HCT116 (cell line): ENCODE data around the gene TMPRSS13. TPM values are rescaled to one million over a fixed set of nuclear protein-coding genes. Genes with fewer than 3 reads are reported as not detected.

Source experiments
- ATAC-seq: fragments of 200-7000 bp; cut with Tn5 transposase; 2 replicates; pipeline ENCODE4 v1.9.1; 2020; ENCODE audit warnings: mild to moderate bottlenecking, moderate library complexity
- BruUV-seq: library from RNA; stranded (reverse); fragments of 400-500 nt; replicated peaks from 2 replicates; lab custom pipeline; 2021; lab: Mats Ljungman, UMichigan
- CTCF ChIA-PET: fragments of 300-600 bp; sonication (Branson Sonifier 250); formaldehyde crosslinking; loops from one replicate; lab custom pipeline; 2021; ENCODE audit warnings: antibody characterized with exemption; lab: Charles Lee
- POLR2A ChIA-PET: fragments of 300-600, 350-600 bp; sonication (Branson Sonifier 250); formaldehyde crosslinking; loops from one replicate; lab custom pipeline; 2021; ENCODE audit warnings: antibody characterized with exemption; lab: Charles Lee
- RAD21 ChIA-PET, 2 experiments: fragments of 300-600 bp; sonication (Branson Sonifier 250); formaldehyde crosslinking; loops; one replicate each; lab custom pipeline; 2023; ENCODE audit warnings: low total read pairs in 2 of 2; ENCODE audit not compliant: uncharacterized antibody in 2 of 2, unreplicated experiment in 2 of 2, low non-redundant PET in 1 of 2; lab: Charles Lee
- DNase-seq: peaks from one replicate; pipeline ENCODE4 v3.0.0-alpha.2; 2010; ENCODE audit warnings: low read depth, low spot score
- H2AFZ ChIP-seq: fragments of 200-600 bp; shearing (Covaris generic), sonication (generic); 2 replicates; pipeline ENCODE4 v1.6.1; 2017; ENCODE audit warnings: low read depth, mixed run types, mixed read lengths, antibody characterized with exemption, low read length; ENCODE audit not compliant: poor library complexity, severe bottlenecking
- H3K27ac ChIP-seq: 2 replicates; pipeline ENCODE4 v1.5.1; 2012; ENCODE audit warnings: low read depth, low read length
- H3K27me3 ChIP-seq: fragments of 200-600 bp; sonication (generic); 2 replicates; pipeline ENCODE4 v1.6.1; 2016; ENCODE audit warnings: mixed run types, low read length, mixed read lengths; ENCODE audit not compliant: insufficient read depth
- H3K36me3 ChIP-seq, 2 experiments: fragments of 200-500 bp in 1 of 2; fragments of 200-600 bp in 1 of 2; sonication (Bioruptor generic) in 1 of 2; sonication (generic) in 1 of 2; 2 replicates each; pipeline versions ENCODE4 v1.5.1 to v1.6.1; 2014 to 2016; ENCODE audit warnings: low read length in 2 of 2, inconsistent platforms in 1 of 2, mixed read lengths in 1 of 2, mixed run types in 1 of 2; ENCODE audit not compliant: insufficient read depth in 2 of 2, control insufficient read depth in 1 of 2
- H3K4me1 ChIP-seq, 2 experiments: fragments of 200-600 bp in 1 of 2; sonication (generic) in 1 of 2; 2 replicates each; pipeline versions ENCODE4 v1.5.1 to v1.6.1; 2012 to 2017; ENCODE audit warnings: low read length in 2 of 2, inconsistent platforms in 1 of 2, mild to moderate bottlenecking in 1 of 2, mixed read lengths in 1 of 2, mixed run types in 1 of 2, moderate library complexity in 1 of 2; ENCODE audit not compliant: insufficient read depth in 2 of 2, control insufficient read depth in 1 of 2
- H3K4me2 ChIP-seq: fragments of 200-600 bp; sonication (generic); 2 replicates; pipeline ENCODE4 v1.6.1; 2017; ENCODE audit warnings: mixed run types, low read length, mixed read lengths
- H3K4me3 ChIP-seq, 2 experiments: fragments of 200-600 bp in 1 of 2; sonication (generic) in 1 of 2; replicated peaks in 1 of 2; 2 replicates each; pipeline ENCODE4 v1.5.1; 2011 to 2016; ENCODE audit warnings: low read length in 2 of 2, control low read depth in 1 of 2, low read depth in 1 of 2, mild to moderate bottlenecking in 1 of 2, mixed read lengths in 1 of 2, mixed run types in 1 of 2
- H3K79me2 ChIP-seq: fragments of 200-600 bp; sonication (generic); 2 replicates; pipeline ENCODE4 v1.6.1; 2017; ENCODE audit warnings: mild to moderate bottlenecking, mixed run types, low read length, moderate library complexity, mixed read lengths; ENCODE audit not compliant: insufficient read depth
- H3K9ac ChIP-seq: fragments of 200-600 bp; sonication (generic); 2 replicates; pipeline ENCODE4 v1.6.1; 2016; ENCODE audit warnings: low read length, mixed read lengths
- H3K9me2 ChIP-seq: fragments of 200-600 bp; sonication (generic), shearing (Covaris generic); 2 replicates; pipeline ENCODE4 v1.6.1; 2017; ENCODE audit warnings: mixed run types, mild to moderate bottlenecking, moderate library complexity; ENCODE audit not compliant: insufficient read depth
- H3K9me3 ChIP-seq, 2 experiments: fragments of 200-500 bp in 1 of 2; fragments of 200-600 bp in 1 of 2; sonication (Bioruptor generic) in 1 of 2; sonication (generic) in 1 of 2; 2 replicates each; pipeline ENCODE4 v1.6.1; 2014 to 2017; ENCODE audit warnings: low read length in 2 of 2, mixed read lengths in 2 of 2, inconsistent platforms in 1 of 2, low read depth in 1 of 2, mild to moderate bottlenecking in 1 of 2, mixed run types in 1 of 2, moderate library complexity in 1 of 2; ENCODE audit not compliant: control insufficient read depth in 1 of 2, insufficient read depth in 1 of 2
- H4K20me1 ChIP-seq: fragments of 200-600 bp; sonication (generic), shearing (Covaris generic); 2 replicates; pipeline ENCODE4 v1.6.1; 2017; ENCODE audit warnings: mixed run types, mild to moderate bottlenecking, moderate library complexity; ENCODE audit not compliant: insufficient read depth
- CBX3 ChIP-seq: IDR thresholded peaks from 2 replicates; pipeline ENCODE4 v1.6.1; 2012; ENCODE audit warnings: low read depth
- CEBPB ChIP-seq: IDR thresholded peaks from 2 replicates; pipeline ENCODE4 v1.6.1; 2012; ENCODE audit warnings: low read depth
- EZH2 ChIP-seq: fragments of 200-600 bp; sonication (generic); IDR thresholded peaks from 2 replicates; pipeline ENCODE4 v1.6.1; 2017; ENCODE audit warnings: antibody characterized with exemption, mixed run types
- EZH2phosphoT487 ChIP-seq: fragments of 200-600 bp; IDR thresholded peaks from 2 replicates; pipeline ENCODE4 v1.6.1; 2018; ENCODE audit warnings: antibody characterized with exemption, borderline replicate concordance
- POLR2A ChIP-seq: IDR thresholded peaks from 2 replicates; pipeline ENCODE4 v1.7.0; 2011; ENCODE audit warnings: borderline replicate concordance; ENCODE audit not compliant: insufficient read depth, insufficient read length; ENCODE audit errors: extremely low read depth
- RAD21 ChIP-seq: IDR thresholded peaks from 2 replicates; pipeline ENCODE4 v1.6.1; 2012; ENCODE audit warnings: low read depth, mild to moderate bottlenecking
- SIN3A ChIP-seq: IDR thresholded peaks from 2 replicates; pipeline ENCODE4 v1.6.1; 2012; ENCODE audit warnings: low read depth
- SRF ChIP-seq: IDR thresholded peaks from 2 replicates; pipeline ENCODE4 v1.6.1; 2012; ENCODE audit warnings: low read depth
- TCF7L2 ChIP-seq: IDR thresholded peaks from 2 replicates; pipeline ENCODE4 v1.7.0; 2011; ENCODE audit warnings: borderline replicate concordance, inconsistent platforms; ENCODE audit not compliant: insufficient read depth, insufficient read length; ENCODE audit errors: extremely low read depth
- YY1 ChIP-seq: IDR thresholded peaks from 2 replicates; pipeline ENCODE4 v1.6.1; 2011; ENCODE audit warnings: low read length, low read depth, moderate library complexity, mild to moderate bottlenecking; ENCODE audit not compliant: insufficient replicate concordance; ENCODE audit errors: extremely low read depth
- ZFX ChIP-seq: fragments of 450-650 bp; IDR thresholded peaks from 2 replicates; pipeline ENCODE4 v1.6.1; 2017
- ZNF274 ChIP-seq: fragments of 200-500 bp; sonication (Bioruptor generic); IDR thresholded peaks from 2 replicates; pipeline ENCODE4 v1.6.1; 2014; ENCODE audit warnings: mild to moderate bottlenecking, low read depth, low read length, inconsistent platforms
- intact Hi-C: fragments of 100-400 bp; cut with micrococcal nuclease; formaldehyde crosslinking; loops from 2 replicates; pipeline ENCODE4 v1.10.0; 2022
- total RNA-seq: library from RNA; stranded (reverse); gene quantifications from one replicate; pipeline ENCODE4 v1.2.1, GENCODE V29; 2021; ENCODE audit not compliant: unreplicated experiment
- TF ChIP-seq, protein P1 (sequence below): IDR thresholded peaks from 2 replicates; pipeline ENCODE4 v1.6.1; 2012
- TF ChIP-seq, protein P2 (sequence below): IDR thresholded peaks from 2 replicates; pipeline ENCODE4 v1.6.1; 2012

The TMPRSS13 gene
- total RNA-seq, 1 experiment from 2014 or later: 0.52 TPM

DNA sequence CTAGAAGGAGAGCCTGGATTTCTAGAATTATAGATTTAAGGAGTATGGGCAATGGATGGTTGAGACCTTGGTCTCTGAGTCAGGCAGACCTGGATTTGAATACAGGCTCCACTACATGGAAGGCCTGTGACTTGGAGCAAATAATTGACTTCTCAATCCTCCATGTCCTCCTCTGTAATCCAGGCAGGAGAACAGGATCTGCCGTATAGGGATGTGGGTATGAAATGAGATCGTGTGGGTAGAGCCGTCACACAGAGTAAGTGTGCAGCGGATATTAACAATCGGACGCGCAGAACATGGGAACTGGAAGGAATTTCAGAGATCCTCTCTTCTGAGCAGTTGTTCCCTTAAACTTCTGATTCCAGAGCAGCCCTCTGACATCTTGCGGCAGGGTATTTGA is 11.5 kb upstream of the TMPRSS13 start:
- ChIA-PET POLR2A (no interaction called here), CTCF (interaction anchor here (9.1 kb wide), 1 partner anchor 120 kb away, joined by 224 read pairs; the partner anchor contains the start of gene FXYD2), RAD21 (no interaction called here)
- ATAC-seq (no peak), DNase-seq (no peak)
- Histone ChIP-seq H4K20me1 (no peaks in the 10 kb centered on the region), H3K79me2 (no peaks in the 10 kb centered on the region), H3K9me3 (no peaks in the 10 kb centered on the region), H3K4me3 (no peak overlapping the region), H3K36me3 (no peaks in the 10 kb centered on the region), H2AFZ (no peak overlapping the region), H3K9ac (no peak overlapping the region), H3K4me2 (peak overlapping the region; percentile 47; the same call in 1 of the 2 replicates), H3K9me2 (no peaks in the 10 kb centered on the region), H3K4me1 (peaks cover 5 to 17% of the 10 kb centered on the region in 2 experiments; a peak in 3 of 4 replicates), H3K27me3 (no peaks in the 10 kb centered on the region), H3K27ac (no peak overlapping the region)
- BruUV-seq: no TSS peak
- intact Hi-C loops: loop anchor here (10.0 kb wide), 1 partner anchor 516 kb away; no protein-coding TSS in a partner anchor
- no peak for TF ChIP-seq CEBPB
- no peak for TF ChIP-seq EZH2
- TF ChIP-seq EZH2phosphoT487: no peak

DNA sequence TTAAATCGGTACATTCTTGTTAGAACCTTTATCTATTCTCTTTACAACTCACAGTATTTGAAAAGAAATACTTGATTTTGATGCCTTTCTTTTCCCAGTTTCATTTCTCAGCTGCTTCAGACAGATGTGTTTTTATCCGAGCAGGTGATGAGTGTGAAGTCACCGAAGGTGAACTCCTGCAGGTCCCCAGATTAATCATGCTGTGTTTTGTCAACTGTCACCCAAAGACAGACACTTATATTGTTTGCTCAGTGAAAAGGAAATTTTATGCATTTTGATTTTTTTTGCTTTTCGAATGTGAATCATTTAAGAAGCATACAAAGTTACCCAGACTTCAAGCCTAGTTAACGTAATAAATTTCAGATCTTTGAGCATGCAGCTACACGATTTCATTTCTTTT is 7.8 kb upstream of the TMPRSS13 start:
- H3K9ac ChIP-seq: no peak overlapping the region
- no peaks in the 10 kb centered on the region for H3K9me3 ChIP-seq
- peaks cover 5 to 13% of the 10 kb centered on the region in 2 experiments; a peak in 3 of 4 replicates for H3K4me1 ChIP-seq
- BruUV-seq: no TSS peak
- POLR2A ChIA-PET: no interaction called here
- RAD21 ChIA-PET: no interaction called here
- no peak overlapping the region for H3K27ac ChIP-seq
- H4K20me1 ChIP-seq: no peaks in the 10 kb centered on the region
- CTCF ChIA-PET: interaction anchor here (0.8 to 1.6 kb wide), 4 partner anchors 8 to 93 kb away, joined by 3 to 5 read pairs (median 3); no protein-coding TSS in a partner anchor
- H3K9me2 ChIP-seq: no peaks in the 10 kb centered on the region
- H2AFZ ChIP-seq: no peak overlapping the region
- H3K4me2 ChIP-seq: no peak overlapping the region
- intact Hi-C loops: no loop called here
- H3K4me3 ChIP-seq: no peak overlapping the region
- no peaks in the 10 kb centered on the region for H3K79me2 ChIP-seq
- TF ChIP-seq RAD21: no peak
- no peak for TF ChIP-seq ZNF274
- TF ChIP-seq, protein P1, sequence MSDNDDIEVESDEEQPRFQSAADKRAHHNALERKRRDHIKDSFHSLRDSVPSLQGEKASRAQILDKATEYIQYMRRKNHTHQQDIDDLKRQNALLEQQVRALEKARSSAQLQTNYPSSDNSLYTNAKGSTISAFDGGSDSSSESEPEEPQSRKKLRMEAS: no peak
- TF ChIP-seq SIN3A: no peak
- no peak for TF ChIP-seq SRF
- TF ChIP-seq POLR2A: no peak
- TF ChIP-seq, protein P2, sequence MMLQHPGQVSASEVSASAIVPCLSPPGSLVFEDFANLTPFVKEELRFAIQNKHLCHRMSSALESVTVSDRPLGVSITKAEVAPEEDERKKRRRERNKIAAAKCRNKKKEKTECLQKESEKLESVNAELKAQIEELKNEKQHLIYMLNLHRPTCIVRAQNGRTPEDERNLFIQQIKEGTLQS: no peak
- no peak for TF ChIP-seq YY1
- TF ChIP-seq CEBPB: no peak
- no peak for TF ChIP-seq CBX3
- no peak for TF ChIP-seq TCF7L2
- no peak for TF ChIP-seq EZH2phosphoT487
- no peak for TF ChIP-seq ZFX
- H3K36me3 ChIP-seq: no peaks in the 10 kb centered on the region
- ATAC-seq: no peak
- H3K27me3 ChIP-seq: no peaks in the 10 kb centered on the region
- DNase-seq: no peak
